HG03378 (cell line): ENCODE measurements around the gene WDR76.
A peak's percentile ranks its signal among the peaks of the same experiment; 100 is the strongest.
"Not testable (repeated sequence)": the region's sequence is repeated elsewhere in the genome, so short reads cannot be mapped to it uniquely, and the experiment has no call there.

ENCODE experiments used
- ATAC-seq: cut with Tn5 transposase; IDR thresholded peaks from one replicate; pipeline ENCODE4 v1.9.1; 2021; ENCODE audit warnings: mild to moderate bottlenecking, moderate library complexity; ENCODE audit not compliant: unreplicated experiment

The WDR76 gene

DNA sequence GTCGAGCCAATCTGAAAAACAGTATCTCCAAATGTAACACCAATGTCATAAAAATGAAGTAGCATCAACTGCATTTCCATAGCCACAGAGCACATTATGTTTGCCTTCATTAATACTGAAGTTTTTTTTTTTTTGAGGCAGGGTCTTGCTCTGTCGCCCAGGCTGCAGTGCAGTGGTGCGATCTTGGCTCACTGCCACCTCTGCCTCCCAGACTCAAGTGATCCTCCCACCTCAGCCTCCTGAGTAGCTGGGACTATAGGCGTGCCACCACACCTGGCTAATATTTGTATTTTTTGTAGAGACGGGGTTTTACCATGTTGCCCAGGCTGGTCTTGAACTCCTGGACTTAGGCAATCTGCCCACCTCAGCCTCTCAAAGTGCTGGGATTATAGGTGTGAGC lies 11.7 kb upstream of the WDR76 start:
- ATAC-seq: not testable (repeated sequence)

DNA sequence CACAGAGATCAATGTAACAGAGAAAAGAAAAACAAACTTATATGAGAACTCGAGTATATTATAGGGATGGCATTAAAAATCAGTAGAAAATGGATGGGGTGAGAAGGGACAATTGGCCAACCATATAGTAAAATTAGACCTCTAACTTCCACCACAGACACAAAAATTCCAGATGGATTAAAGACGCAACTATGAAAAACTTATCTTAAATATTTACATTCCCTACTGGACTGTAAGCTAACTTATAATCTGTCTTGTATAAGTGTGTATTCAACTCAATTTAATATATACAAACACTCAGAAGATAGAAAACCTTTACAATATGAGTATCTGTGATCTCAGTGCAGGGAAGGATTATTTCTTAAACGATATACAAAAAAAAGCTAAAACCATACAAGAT lies 5.3 kb upstream of the WDR76 start:
- no peak for ATAC-seq

DNA sequence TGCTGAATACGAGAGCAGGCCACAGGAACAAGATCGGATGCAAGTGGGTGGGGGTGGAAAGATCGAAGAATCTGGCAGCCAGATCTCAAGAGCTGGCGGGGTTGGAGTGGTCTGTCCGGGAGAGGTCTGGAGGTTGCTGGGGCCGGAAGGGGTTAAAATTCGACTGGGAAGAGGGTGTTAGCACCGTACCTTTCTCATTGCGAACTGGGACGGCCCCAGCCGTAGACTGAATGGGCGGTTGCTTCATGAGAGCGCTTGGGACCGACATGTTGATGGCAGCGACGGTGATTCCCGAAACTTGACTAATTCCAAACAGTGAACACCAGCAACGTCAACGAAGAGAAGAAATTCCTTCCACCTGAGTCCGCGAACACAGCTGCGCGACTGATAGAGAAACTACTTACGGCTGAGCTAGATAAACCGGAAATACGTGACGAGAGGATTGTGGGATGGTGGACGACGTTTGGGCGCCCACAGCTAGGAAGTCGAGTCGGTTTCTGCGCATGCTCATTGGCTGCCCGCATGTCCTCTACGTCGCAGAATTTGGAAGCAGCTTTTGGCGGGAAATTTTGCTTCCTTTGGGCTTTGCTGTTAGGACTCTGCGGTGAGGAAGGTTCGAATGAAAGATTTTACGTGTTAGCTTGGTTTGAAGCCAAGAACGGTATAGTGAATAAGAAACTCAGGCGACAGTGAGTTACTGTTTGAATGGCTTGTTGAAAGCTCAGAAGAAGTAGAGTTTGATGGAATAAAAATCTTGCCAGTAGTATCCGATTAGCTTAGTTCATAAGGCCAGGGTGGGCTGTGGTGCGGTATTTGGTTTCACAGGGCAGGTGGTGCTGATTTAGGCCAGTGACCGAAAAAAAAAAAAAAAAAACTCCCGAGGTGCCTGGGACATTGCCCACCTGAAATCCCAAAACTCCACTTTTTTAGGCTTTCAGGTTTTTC lies 2.2 kb upstream of the WDR76 start, which contains the start of gene MFAP1:
Gene MFAP1, minus strand, starts transcription at position 389 of the 945 bp plus-strand sequence. Its CDS starts 121 bp downstream, at position 268.
- ATAC-seq: peak; percentile 77

DNA sequence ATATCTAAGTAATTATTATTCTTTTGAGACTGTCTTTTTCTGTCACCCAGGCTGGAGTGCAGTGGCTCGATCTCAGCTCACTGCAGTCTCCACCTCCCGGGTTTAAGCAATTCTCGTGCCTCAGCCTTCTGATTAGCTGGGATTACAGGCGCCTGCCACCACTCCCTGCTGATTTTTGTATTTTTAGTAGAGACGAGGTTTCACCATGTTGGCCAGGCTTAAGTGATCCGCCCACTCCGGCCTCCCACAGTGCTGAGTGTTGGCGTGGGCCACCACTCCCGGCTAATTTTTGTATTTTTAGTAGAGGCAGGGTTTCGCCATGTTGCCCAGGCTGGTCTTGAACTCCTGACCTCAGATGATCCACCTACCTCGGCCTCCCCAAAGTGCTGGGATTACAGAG lies 1.5 kb upstream of the WDR76 start:
- not testable (repeated sequence) for ATAC-seq

DNA sequence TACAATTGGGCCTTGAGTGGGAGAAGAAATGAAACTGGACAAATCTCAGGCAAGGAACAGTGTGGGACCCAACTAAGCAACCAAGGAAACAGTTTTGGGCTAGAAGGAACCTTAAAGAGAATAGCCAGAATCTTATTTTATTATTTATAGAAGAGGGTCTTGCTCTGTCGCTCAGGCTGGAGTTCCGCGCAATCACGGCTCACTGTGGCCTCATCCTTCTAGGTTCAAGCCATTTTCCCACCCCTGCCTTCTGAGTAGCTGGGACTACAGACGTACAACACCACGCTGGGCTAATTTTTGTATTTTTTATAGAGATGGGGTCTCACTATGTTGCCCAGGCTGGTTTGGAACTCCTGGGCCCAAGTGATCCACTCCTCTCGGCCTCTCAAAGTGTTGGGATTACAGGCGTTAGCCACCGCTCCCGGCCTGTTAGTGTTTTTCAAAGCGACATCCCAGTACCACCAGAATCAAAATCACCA lies 734 bp upstream of the WDR76 start:
- no peak for ATAC-seq

DNA sequence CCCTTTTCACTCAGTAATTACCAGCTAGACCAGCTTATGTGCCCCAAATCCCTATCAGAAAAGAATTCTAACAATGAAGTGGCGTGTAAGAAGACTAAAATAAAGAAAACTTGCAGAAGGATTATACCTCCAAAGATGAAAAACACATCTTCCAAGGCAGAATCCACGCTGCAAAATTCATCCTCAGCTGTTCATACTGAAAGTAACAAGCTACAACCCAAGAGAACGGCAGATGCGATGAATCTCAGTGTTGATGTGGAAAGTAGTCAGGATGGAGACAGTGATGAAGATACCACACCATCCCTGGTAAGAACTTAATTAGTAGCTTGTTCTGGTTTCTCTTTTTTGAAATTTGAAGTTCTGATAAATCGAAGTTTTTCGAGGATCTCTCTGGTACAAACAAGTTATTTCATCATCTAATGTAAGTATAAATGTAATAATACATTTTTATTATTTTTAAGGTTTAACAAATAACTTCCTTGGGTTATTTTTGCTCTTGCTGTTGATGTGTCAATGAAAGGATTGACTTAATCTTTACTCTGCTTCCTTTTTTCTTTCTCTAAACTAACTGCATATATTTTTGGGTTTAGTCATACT lies 1.4 kb downstream of the WDR76 start:
- no peak for ATAC-seq

DNA sequence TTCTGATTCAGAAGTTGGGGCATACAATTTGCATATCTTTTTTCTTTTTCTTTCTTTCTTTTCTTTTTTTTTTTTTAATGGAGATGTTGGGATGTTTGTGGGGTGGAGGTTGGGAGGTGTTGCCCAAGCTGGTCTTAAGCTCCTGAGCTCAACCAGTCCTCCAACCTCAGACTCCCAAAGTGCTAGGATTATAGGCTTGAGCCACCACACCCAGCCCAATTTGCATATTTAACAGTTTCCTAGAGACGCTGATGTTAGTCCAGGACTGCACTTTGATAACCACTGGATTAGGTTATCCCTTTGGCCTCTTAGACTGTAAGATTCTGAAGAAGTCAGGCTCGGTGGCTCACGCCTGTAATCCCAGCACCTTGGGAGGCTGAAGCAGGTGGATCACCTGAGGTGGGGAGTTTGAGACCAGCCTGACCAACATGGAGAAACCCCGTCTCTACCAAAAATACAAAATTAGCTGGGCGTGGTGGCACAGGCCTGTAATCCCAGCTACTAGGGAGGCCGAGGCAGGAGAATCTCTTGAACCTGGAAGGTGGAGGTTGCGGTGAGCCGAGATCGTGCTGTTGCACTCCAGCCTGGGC lies 3.2 kb downstream of the WDR76 start:
- ATAC-seq: not testable (repeated sequence)

DNA sequence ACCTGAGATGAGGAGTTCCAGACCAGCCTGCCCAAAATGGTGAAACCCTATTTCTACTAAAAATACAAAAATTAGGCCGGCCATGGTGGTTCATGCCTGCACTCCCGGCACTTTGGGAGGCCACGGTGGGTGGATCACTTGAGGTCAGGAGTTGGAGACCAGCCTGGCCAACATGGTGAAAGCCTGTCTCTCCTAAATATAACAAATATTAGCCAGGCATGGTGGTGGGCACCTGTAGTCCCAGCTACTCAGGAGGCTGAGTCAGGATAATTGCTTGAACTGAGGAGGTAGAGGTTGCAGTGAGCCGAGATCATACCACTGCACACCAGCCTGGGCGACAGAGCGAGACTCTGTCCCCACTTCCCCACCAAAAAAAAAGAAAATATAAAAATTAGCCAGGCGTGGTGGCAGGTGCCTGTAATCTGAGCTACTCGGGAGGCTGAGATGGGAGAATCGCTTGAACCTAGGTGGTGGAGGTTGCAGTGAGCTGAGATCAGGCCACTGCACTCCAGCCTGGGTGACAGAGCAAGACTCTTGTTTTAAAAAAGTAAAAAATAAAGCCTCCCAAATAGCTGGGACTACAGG lies 4.0 kb downstream of the WDR76 start:
- not testable (repeated sequence) for ATAC-seq

DNA sequence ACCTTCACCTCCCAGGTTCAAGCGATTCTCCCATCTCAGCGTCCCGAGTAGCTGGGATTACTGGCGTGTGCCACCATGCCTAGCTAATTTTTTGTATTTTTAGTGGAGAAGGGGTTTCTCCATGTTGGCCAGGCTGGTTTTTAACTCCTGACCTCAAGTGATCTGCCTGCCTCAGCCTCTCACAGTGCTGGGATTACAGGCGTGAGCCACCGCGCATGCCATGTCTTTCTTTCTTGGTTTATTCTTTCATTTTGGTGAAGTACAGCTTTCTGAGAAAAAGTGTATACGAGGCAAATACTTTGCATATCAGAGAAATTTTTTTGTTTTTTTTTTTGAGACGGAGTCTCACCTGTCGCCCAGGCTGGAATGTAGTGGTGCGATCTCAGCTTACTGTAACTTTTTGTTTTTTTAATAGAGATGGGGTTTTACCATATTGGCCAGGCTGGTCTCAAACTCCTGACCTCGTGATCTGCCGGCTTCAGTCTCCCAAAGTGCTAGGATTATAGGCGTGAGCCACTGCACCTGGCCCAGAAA lies 4.8 kb downstream of the WDR76 start:
- ATAC-seq: not testable (repeated sequence)

DNA sequence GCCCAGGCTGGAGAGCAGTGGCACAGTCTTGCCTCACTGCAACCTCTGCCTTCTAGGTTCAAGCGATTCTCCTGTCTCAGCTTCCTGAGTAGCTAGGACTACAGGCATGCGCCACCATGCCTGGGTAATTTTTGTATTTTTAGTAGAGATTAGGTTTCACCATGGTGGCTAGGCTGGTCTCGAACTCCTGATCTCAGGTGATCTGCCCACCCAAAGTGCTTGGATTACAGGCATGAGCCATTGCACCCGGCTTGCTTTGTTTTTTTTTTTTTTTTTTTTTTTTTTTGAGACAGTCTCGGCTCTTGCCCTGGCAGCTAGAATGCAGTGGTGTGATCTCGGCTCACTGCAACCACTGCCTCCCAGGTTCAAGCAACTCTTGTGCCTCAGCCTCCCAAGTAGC lies 5.7 kb downstream of the WDR76 start:
- not testable (repeated sequence) for ATAC-seq

DNA sequence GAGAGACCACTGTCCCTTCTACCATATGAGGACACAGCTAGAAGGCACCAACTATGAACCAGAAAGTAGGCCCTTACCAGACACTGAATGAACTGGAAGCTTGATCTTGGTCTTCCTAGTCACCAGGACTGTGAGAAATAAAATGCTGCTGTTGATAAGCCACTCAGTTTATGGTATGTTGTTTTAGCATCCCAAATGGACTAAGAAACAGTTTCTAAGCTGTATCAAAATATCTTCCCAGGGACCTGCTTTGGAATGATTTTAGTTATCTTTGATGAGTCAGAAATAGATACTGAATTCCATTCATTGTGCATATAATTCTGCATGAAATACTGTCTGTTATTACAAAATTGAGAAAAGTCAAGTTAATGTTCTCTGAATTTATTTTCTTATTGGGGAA lies 18.6 kb downstream of the WDR76 start:
- ATAC-seq: no peak

DNA sequence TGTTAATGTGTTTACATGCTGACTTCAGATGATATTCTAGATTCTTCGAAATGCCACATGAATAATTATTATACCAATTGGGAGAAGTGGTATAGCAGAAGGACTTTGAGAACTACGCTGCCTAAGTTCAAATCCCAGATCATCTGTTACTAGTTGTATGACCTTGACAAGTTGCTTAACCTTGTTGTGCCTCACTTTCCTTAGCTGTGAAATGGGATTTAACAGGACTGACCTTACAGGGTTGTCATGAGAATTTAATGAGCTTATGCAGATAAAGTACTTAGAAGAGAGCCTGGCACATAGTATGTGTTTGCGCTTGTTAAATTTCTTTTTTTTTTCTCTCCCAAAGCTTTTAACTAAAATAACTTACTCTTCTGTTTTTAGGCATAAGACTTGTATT lies 24.4 kb downstream of the WDR76 start:
- ATAC-seq: no peak

DNA sequence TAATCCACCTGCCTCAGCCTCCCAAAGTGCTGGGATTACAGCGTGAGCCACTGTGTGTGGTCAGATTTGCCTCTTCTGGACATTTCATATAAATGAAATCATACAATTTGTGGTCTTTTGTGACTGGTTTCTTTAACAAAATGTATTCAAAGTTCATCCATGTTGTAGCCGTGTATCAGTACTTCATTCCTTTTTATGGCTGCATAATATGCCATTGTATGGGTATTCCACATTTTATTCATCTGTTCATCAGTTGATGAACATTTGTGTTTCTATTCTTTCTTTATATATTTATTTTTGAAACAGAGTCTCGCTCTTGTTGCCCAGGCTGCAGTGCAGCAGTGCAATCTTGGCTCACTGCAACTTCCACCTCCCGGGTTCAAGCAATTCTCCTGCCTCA lies 25.8 kb downstream of the WDR76 start:
- no peak for ATAC-seq

DNA sequence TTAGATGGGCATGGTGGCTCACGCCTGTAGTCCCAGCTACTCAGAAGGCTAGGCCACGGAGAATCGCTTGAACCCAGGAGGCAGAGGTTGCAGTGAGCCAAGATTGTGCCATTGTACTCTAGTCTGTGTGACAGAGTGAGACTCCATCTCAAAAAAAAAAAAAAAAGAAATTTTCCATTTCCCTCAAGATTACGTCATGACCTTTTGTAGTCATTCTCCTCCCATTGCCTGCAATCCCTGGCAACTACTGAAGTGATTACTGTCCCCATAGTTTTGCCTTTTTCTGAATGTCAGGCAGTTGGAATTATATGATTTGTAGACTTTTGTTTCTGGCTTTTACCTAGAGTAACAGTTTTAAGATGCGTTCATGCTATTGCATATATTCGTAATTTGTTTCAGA lies 28.0 kb downstream of the WDR76 start:
- no peak for ATAC-seq

DNA sequence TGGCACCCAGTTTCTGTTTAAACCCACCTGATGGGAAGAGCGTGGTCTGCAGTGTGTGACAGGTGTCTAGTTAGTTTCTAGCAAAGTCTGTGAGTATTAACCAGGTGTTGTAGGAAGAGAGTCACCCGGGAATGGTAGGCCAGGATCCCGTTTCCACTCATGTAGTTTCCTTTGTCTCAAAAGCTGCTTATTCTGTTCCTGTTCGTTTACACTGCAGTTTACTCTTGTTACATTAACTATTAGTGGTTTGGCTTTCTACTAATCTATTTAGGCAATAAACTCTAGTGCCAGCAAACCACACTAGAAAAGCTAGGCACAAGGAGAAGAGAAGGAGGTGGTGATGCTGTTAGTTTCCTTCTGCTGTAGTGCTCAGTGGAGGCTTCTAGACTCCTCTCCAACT lies 32.7 kb downstream of the WDR76 start:
- ATAC-seq: no peak

DNA sequence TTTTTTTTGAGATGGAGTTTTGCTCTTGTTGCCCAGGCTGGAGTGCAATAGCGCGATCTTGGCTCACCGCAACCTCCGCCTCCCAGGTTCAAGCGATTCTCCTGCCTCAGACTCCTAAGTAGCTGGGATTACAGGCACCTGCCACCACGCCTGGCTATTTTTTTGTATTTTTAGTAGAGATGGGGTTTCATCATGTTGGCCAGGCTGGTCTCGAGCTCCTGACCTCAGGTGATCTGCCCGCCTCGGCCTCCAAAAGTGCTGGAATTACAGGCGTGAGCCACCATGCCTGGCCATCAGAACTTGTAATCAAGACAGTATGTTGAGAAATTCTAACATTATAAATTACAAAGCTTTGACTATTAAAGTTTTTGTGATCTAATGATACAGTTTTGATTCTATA lies 39.8 kb downstream of the WDR76 start:
- not testable (repeated sequence) for ATAC-seq

DNA sequence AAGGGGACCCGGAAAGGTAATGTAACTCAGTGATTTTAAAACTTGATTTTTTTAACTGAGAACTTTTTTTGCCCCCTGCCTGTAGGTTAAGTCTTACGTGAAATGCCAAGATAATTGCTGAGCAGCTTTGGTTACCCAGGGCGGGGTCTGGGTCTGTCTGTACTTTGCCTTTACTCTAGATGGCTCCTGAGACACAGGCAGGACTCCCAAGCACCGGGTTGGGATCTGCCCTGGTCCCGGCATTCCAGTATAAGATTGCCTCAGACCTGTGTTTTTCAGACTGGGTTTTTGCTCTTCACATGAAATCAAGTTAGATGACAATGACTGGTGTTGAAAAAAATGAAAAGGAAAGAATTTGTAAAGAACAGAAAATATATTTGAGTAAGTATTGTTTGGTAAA lies 40.3 kb downstream of the WDR76 start:
- ATAC-seq: no peak

DNA sequence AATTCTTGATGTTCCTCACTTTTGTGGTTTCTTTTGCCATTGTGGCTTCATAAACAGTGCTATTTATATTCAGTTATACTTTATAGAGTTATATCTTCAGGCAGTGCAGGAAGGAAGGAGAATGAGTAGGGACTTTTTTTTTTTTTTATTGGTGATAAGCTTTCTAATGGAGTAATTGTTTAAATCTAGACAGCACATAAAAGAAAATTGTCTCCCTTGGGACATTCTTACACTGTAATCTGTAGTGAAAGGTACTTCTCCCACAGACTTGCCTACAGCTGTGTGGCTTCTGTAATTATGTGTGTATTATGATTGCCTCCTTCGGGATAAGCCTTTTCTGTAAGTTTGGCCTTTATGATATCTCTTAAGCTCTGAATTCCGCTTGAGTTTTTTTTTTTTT lies 41.6 kb downstream of the WDR76 start:
- ATAC-seq: no peak

DNA sequence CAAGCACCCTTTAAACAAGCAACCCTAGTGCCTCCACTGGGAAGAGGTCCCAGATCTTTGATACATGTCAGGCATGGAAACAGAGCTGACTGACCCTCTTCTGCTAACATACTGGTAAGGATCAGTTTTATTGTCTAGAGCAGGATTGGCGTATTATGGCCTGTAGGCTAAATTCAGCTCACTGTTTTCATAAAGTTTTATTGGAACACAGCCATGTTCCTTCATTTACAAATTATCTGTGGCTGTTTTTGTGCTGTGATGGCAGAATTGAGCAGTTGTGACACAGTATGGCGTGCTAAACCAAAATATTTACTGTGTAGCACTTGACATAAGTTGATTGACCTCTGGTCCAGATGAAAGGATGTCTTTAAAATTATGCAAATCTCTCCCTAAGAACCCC lies 45.0 kb downstream of the WDR76 start:
- no peak for ATAC-seq

DNA sequence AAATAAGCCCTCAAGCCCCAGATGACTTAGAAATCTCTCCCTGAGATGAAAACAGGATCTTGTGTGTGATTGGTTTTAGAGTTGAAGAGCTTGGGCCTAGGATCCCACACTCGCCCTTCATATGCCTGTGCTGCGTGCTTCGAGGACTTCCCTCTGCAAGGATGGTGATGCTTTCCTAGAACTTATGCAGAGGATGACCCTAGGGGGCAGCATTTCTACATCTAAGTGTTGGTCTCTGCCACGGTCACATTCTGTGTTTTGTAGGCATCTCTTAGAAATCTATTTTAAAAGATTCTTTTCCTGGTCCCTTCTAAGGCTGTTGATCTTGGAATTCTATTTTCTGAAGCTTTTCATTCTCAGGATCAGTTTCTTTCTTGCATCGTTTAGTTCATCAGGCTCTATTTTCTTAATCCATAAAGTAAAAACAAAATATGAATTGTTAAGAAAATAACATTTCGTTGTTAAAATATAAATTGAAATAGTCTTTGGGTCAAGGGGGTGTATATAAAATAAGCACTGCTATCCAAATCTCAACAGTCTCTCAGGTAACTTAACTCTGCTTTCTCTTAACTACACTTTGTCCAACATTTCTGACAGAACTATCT lies 45.7 kb downstream of the WDR76 start:
- ATAC-seq: no peak

DNA sequence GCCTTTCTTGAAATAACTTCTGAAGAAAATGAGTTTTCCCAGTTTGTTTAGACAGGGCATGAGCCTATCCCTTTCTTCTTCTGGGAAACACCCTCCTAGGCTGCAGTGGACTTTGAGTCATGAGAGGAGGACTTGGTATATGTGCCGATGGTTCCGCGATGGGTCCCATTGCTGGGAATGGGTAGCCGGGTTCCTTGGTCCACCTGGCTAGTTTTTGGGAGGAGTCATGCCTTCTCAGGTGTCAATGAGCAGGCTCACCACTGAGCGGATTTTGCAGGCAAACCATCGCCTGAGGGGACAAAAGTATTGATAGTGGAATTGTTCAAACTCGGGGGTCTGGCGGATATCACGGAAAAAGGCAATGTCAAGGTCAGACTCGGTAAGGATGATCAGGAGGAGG lies 46.8 kb downstream of the WDR76 start:
- ATAC-seq: no peak
